Activated CD4-positive, alpha-beta T cell treated with anti-CD3 and anti-CD28 coated beads, Interleukin-2, amount 50 U/mL, for 48 hours (primary cell): ENCODE data around the gene CNTNAP5.

Experiments used
- DNase-seq, 2 experiments: peaks; one replicate each; pipeline ENCODE4 v3.0.0-alpha.2; 2020

Gene CNTNAP5

GRCh38 chr2:124025171-124025580 lies at the start of gene CNTNAP5:
Gene CNTNAP5, plus strand, starts transcription at chr2:124025287. Its CDS starts 364 bp downstream, at chr2:124025651.
- peak; percentile 5 to 18 for DNase-seq

GRCh38 chr2:123976054-123976648 lies 48.9 kb upstream of the CNTNAP5 start:
- DNase-seq, result no peak

- DNase-seq, result peak; percentile 0 to 3
These were observed 31.3 kb upstream of the CNTNAP5 start for GRCh38 chr2:123993728-123994323.

- DNase-seq, result no peak
These were observed 25.4 kb upstream of the CNTNAP5 start for GRCh38 chr2:123999681-124000080.

GRCh38 chr2:124001696-124002430 lies 23.2 kb upstream of the CNTNAP5 start:
- no peak for DNase-seq

- no peak for DNase-seq
These were observed 6.2 kb upstream of the CNTNAP5 start for GRCh38 chr2:124018890-124019289.

- no peak for DNase-seq
These were observed 421 bp upstream of the CNTNAP5 start for GRCh38 chr2:124024561-124025170.

GRCh38 chr2:124025891-124026434 lies 876 bp downstream of the CNTNAP5 start:
- no peak for DNase-seq

- DNase-seq, result no peak
These were observed 1.4 kb downstream of the CNTNAP5 start for GRCh38 chr2:124026503-124026902.

GRCh38 chr2:124027182-124027581 lies 2.1 kb downstream of the CNTNAP5 start:
- no peak for DNase-seq

GRCh38 chr2:124032799-124033198 lies 7.7 kb downstream of the CNTNAP5 start:
- no peak for DNase-seq

- no peak for DNase-seq
These were observed 9.2 kb downstream of the CNTNAP5 start for GRCh38 chr2:124034265-124034664.

GRCh38 chr2:124035001-124035400 lies 9.9 kb downstream of the CNTNAP5 start:
- DNase-seq, result no peak

GRCh38 chr2:124039032-124039431 lies 13.9 kb downstream of the CNTNAP5 start:
- no peak for DNase-seq

GRCh38 chr2:124039762-124040291 lies 14.7 kb downstream of the CNTNAP5 start:
- DNase-seq, result no peak

GRCh38 chr2:124045894-124046293 lies 20.8 kb downstream of the CNTNAP5 start:
- no peak for DNase-seq

- DNase-seq, result no peak
These were observed 21.2 kb downstream of the CNTNAP5 start for GRCh38 chr2:124046332-124046731.

- DNase-seq, result no peak
These were observed 23.0 kb downstream of the CNTNAP5 start for GRCh38 chr2:124048102-124048501.

GRCh38 chr2:124048664-124049063 lies 23.6 kb downstream of the CNTNAP5 start:
- no peak for DNase-seq

- DNase-seq, result no peak
These were observed 24.0 kb downstream of the CNTNAP5 start for GRCh38 chr2:124049136-124049535.

- DNase-seq, result no peak
These were observed 25.9 kb downstream of the CNTNAP5 start for GRCh38 chr2:124050833-124051497.

- DNase-seq, result no peak
These were observed 28.7 kb downstream of the CNTNAP5 start for GRCh38 chr2:124053796-124054195.

GRCh38 chr2:124063596-124063995 lies 38.5 kb downstream of the CNTNAP5 start:
- DNase-seq, result no peak
